GM18951 (cell line): ENCODE data around the gene OIT3.
"Not testable (repeated sequence)": the region's sequence is repeated elsewhere in the genome, so short reads cannot be mapped to it uniquely, and the experiment has no call there.

ENCODE experiments used
- POLR2A ChIP-seq: IDR thresholded peaks from 4 replicates; pipeline ENCODE4 v1.6.1; 2011; ENCODE audit warnings: mild to moderate bottlenecking; ENCODE audit not compliant: insufficient read length, insufficient read depth; ENCODE audit errors: extremely low read depth
- in situ Hi-C: fragments of 300-500 bp; cut with MboI; formaldehyde crosslinking; loops from one replicate; pipeline ENCODE4 v1.12.0; 2022; ENCODE audit warnings: low sequenced_read_pairs, mixed read lengths, inconsistent platforms; ENCODE audit not compliant: unreplicated experiment

The OIT3 gene

GRCh38 chr10:72912736-72913135, 19.2 kb downstream of the OIT3 start:
- in situ Hi-C loops: no loop called here
- no peak for TF ChIP-seq POLR2A

- no peak for TF ChIP-seq POLR2A
- in situ Hi-C loops: no loop called here
Observed at GRCh38 chr10:72913287-72913686, 19.7 kb downstream of the OIT3 start.

- in situ Hi-C loops: not testable (repeated sequence)
Observed at GRCh38 chr10:72917201-72917600, 23.7 kb downstream of the OIT3 start.

GRCh38 chr10:72917803-72918332, 24.3 kb downstream of the OIT3 start:
- in situ Hi-C loops: not testable (repeated sequence)

GRCh38 chr10:72918352-72918751, 24.8 kb downstream of the OIT3 start:
- in situ Hi-C loops: no loop called here
- TF ChIP-seq POLR2A: no peak

- in situ Hi-C loops: not testable (repeated sequence)
Observed at GRCh38 chr10:72921147-72921683, 27.7 kb downstream of the OIT3 start.

GRCh38 chr10:72924351-72924750, 30.8 kb downstream of the OIT3 start:
- in situ Hi-C loops: no loop called here
- no peak for TF ChIP-seq POLR2A

GRCh38 chr10:72925951-72926465, 32.5 kb downstream of the OIT3 start:
- in situ Hi-C loops: no loop called here
- no peak for TF ChIP-seq POLR2A

- no peak for TF ChIP-seq POLR2A
- in situ Hi-C loops: no loop called here
Observed at GRCh38 chr10:72927485-72927884, 33.9 kb downstream of the OIT3 start.

- in situ Hi-C loops: no loop called here
- no peak for TF ChIP-seq POLR2A
Observed at GRCh38 chr10:72928798-72929197, 35.3 kb downstream of the OIT3 start.

GRCh38 chr10:72930276-72930675, 36.7 kb downstream of the OIT3 start:
- in situ Hi-C loops: no loop called here

GRCh38 chr10:72932259-72933015, 38.9 kb downstream of the OIT3 start:
- in situ Hi-C loops: no loop called here
- no peak for TF ChIP-seq POLR2A

More at GRCh38 chr10:72930276-72930675, 36.7 kb downstream of the OIT3 start:
- TF ChIP-seq POLR2A: no peak

GRCh38 chr10:72935361-72935760, 41.8 kb downstream of the OIT3 start:
- in situ Hi-C loops: no loop called here
- TF ChIP-seq POLR2A: no peak

- no peak for TF ChIP-seq POLR2A
- in situ Hi-C loops: no loop called here
Observed at GRCh38 chr10:72943498-72944234, 50.1 kb downstream of the OIT3 start.
